ENCODE measurements around the gene NKX1-2. TPM values are rescaled to one million over a fixed set of nuclear protein-coding genes. Genes with fewer than 3 reads are reported as not detected.

NKX1-2 gene
- total and polyA plus RNA-seq, 2 of the 8 experiments (the other 6 are each of a cell fraction or from before 2014, with no cell fraction given) = 12.7 to 34.9 TPM

GRCh38 chr10:124469956-124470484, 20.2 kb upstream of the NKX1-2 start (continued):
- peak; percentile 46; the same call in 1 of the 2 replicates for TF ChIP-seq TBP (IDR thresholded peaks at IDR 0.05; ENCODE audit: low read depth, low read length)
- peak; percentile 41 for TF ChIP-seq TAF7 (optimal IDR thresholded peaks at IDR 0.05; ENCODE audit: borderline replicate concordance, low read depth, low read length)
- peak; percentile 74; the same call in 1 of the 2 replicates for TF ChIP-seq MAX (IDR thresholded peaks at IDR 0.05)
- TF ChIP-seq POU5F1 (IDR thresholded peaks at IDR 0.05; ENCODE audit: low read depth, low read length) = 0 out of 2 replicates have a peak, but pooled peaks have one; percentile 18
- TF ChIP-seq EGR1 (IDR thresholded peaks at IDR 0.05; ENCODE audit: borderline replicate concordance, low read depth, low read length) = peak; percentile 63; the same call in 1 of the 2 replicates
- TF ChIP-seq CTBP2 (IDR thresholded peaks at IDR 0.05; ENCODE audit: borderline replicate concordance, insufficient read depth, insufficient read length, low read length) = peak; percentile 97
- TF ChIP-seq SP1 (IDR thresholded peaks at IDR 0.05; ENCODE audit: low read depth, low read length) = peak; percentile 74; the same call in 1 of the 2 replicates
- 0 out of 2 replicates have a peak, but pooled peaks have one; percentile 40 for TF ChIP-seq RBBP5 (IDR thresholded peaks at IDR 0.05; ENCODE audit: borderline replicate concordance, low read depth, low read length)
- TF ChIP-seq ATF2 (IDR thresholded peaks at IDR 0.05; ENCODE audit: low read length) = peak; percentile 67; the same call in 1 of the 2 replicates
- no peak for TF ChIP-seq FOSL1 (IDR thresholded peaks at IDR 0.05; ENCODE audit: insufficient read depth, low read depth, low read length)
- peak; percentile 50; the same call in 1 of the 2 replicates for TF ChIP-seq BACH1 (IDR thresholded peaks at IDR 0.05; ENCODE audit: low read length)
- TF ChIP-seq JUN (IDR thresholded peaks at IDR 0.05; ENCODE audit: low read depth, low read length) = no peak
- peak in 1 of 2 experiments; percentile 91; a peak in 1 of 3 replicates for TF ChIP-seq EP300 (IDR thresholded peaks at IDR 0.05; ENCODE audit: borderline replicate concordance in 1 of 2, low read depth in 2 of 2, low read length in 2 of 2)
- TF ChIP-seq TCF12 (IDR thresholded peaks at IDR 0.05; ENCODE audit: low read depth, low read length) = peak; percentile 93
- TF ChIP-seq NANOG (IDR thresholded peaks at IDR 0.05; ENCODE audit: insufficient read depth, low read depth, low read length, poor library complexity, severe bottlenecking) = peak; percentile 95
- peak; percentile 76 for TF ChIP-seq GABPA (IDR thresholded peaks at IDR 0.05; ENCODE audit: borderline replicate concordance, insufficient read depth, low read length)
- TF ChIP-seq SP4 (IDR thresholded peaks at IDR 0.05; ENCODE audit: low read length) = peak; percentile 75

Data from H1 (cell line).